ENCODE results near the gene ITSN1.

GRCh38 chr21:33893917-33894316 is 251.6 kb downstream of the ITSN1 start:
- TF ChIP-seq, protein P1, sequence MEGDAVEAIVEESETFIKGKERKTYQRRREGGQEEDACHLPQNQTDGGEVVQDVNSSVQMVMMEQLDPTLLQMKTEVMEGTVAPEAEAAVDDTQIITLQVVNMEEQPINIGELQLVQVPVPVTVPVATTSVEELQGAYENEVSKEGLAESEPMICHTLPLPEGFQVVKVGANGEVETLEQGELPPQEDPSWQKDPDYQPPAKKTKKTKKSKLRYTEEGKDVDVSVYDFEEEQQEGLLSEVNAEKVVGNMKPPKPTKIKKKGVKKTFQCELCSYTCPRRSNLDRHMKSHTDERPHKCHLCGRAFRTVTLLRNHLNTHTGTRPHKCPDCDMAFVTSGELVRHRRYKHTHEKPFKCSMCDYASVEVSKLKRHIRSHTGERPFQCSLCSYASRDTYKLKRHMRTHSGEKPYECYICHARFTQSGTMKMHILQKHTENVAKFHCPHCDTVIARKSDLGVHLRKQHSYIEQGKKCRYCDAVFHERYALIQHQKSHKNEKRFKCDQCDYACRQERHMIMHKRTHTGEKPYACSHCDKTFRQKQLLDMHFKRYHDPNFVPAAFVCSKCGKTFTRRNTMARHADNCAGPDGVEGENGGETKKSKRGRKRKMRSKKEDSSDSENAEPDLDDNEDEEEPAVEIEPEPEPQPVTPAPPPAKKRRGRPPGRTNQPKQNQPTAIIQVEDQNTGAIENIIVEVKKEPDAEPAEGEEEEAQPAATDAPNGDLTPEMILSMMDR (IDR thresholded peaks at IDR 0.05), result no peak
- no peak for TF ChIP-seq POLR2A (IDR thresholded peaks at IDR 0.05)
